BLaER1 (cell line): Measurements from ENCODE around the gene ZP1.

ENCODE experiments used
- H3K27ac ChIP-seq: shearing (Covaris generic); formaldehyde crosslinking; 2 replicates; pipeline ENCODE4 v1.8.1; 2022
- H3K27me3 ChIP-seq: shearing (Covaris generic); formaldehyde crosslinking; 2 replicates; pipeline ENCODE4 v1.8.1; 2022
- H3K36me3 ChIP-seq: shearing (Covaris generic); formaldehyde crosslinking; 2 replicates; pipeline ENCODE4 v1.8.1; 2022
- H3K4me1 ChIP-seq: shearing (Covaris generic); formaldehyde crosslinking; 2 replicates; pipeline ENCODE4 v1.8.1; 2022
- H3K4me2 ChIP-seq: shearing (Covaris generic); formaldehyde crosslinking; 2 replicates; pipeline ENCODE4 v1.8.1; 2022
- H3K4me3 ChIP-seq: shearing (Covaris generic); formaldehyde crosslinking; 2 replicates; pipeline ENCODE4 v1.8.1; 2022
- H3K9ac ChIP-seq: shearing (Covaris generic); formaldehyde crosslinking; 2 replicates; pipeline ENCODE4 v1.8.1; 2022
- H3K9me3 ChIP-seq: shearing (Covaris generic); formaldehyde crosslinking; 2 replicates; pipeline ENCODE4 v1.8.1; 2022
- H4K20me1 ChIP-seq: shearing (Covaris generic); formaldehyde crosslinking; 2 replicates; pipeline ENCODE4 v1.8.1; 2022
- Cebpa-rat ChIP-seq: shearing (Covaris generic); IDR thresholded peaks from 2 replicates; pipeline ENCODE4 v1.8.1; 2022

The ZP1 gene

DNA sequence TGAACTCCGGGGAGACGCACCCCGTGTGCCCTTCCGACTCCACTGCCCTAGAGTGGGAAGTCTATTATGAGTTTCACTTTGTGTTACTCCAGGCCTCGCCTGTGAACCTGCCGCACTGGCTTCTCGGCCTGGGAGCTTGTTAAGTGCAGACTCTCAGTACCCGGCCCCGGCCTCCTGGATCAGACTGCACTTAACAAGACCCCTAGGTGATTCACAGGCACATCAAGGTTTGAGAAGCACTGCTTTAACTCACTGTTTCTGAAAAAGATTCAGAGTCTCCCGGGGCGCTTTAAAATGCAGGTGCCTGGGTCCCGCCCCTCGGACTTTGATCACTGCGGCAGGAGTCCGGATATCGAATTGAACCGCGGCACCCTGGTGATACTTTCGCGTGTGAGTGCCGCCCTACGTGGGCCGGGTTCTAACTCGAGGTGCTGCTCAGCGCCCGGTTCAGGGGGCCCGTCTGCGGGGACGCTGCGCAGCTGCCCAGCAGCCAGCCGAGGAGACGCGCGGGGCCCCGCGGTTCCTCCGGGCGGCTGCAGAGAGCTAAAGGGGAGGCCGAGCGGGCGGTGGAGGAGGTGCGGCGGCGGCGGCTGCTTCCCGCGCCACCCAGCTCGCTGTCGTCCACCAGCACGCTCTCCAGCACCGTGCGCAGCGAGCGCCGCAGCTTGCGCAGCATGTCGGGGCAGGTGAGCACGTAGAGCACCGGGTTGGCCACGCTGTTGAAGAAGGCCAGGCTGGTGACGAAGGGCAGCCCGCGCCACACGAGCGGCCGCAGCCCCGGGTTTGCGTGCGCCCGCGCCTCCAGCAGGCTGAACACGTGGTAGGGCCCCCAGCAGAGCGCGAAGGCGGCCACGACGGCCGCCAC is 15.0 kb upstream of the ZP1 start:
- no peak overlapping the region for H3K4me2 ChIP-seq
- peaks cover 69% of the 10 kb centered on the region for H3K4me1 ChIP-seq
- TF ChIP-seq Cebpa-rat = no peak
- no peak overlapping the region for H3K27ac ChIP-seq
- H3K9me3 ChIP-seq = peaks cover 10% of the 10 kb centered on the region; the same call in 1 of the 2 replicates
- no peak overlapping the region for H3K4me3 ChIP-seq
- H3K27me3 ChIP-seq = no peaks in the 10 kb centered on the region
- H3K9ac ChIP-seq = no peak overlapping the region
- H4K20me1 ChIP-seq = peaks cover 24% of the 10 kb centered on the region
- peaks cover 57% of the 10 kb centered on the region for H3K36me3 ChIP-seq

- no peak overlapping the region for H3K4me3 ChIP-seq
- H4K20me1 ChIP-seq = peaks cover 14% of the 10 kb centered on the region
- H3K4me2 ChIP-seq = peak overlapping the region; percentile 92
- H3K27me3 ChIP-seq = no peaks in the 10 kb centered on the region
- peak overlapping the region; percentile 83 for H3K27ac ChIP-seq
- peaks cover 69% of the 10 kb centered on the region for H3K4me1 ChIP-seq
- H3K9me3 ChIP-seq = peaks cover 10% of the 10 kb centered on the region; the same call in 1 of the 2 replicates
- peaks cover 53% of the 10 kb centered on the region for H3K36me3 ChIP-seq
- no peak for TF ChIP-seq Cebpa-rat
- no peak overlapping the region for H3K9ac ChIP-seq
Observed at GRCh38 chr11:60852982-60853950, 14.1 kb upstream of the ZP1 start.

DNA sequence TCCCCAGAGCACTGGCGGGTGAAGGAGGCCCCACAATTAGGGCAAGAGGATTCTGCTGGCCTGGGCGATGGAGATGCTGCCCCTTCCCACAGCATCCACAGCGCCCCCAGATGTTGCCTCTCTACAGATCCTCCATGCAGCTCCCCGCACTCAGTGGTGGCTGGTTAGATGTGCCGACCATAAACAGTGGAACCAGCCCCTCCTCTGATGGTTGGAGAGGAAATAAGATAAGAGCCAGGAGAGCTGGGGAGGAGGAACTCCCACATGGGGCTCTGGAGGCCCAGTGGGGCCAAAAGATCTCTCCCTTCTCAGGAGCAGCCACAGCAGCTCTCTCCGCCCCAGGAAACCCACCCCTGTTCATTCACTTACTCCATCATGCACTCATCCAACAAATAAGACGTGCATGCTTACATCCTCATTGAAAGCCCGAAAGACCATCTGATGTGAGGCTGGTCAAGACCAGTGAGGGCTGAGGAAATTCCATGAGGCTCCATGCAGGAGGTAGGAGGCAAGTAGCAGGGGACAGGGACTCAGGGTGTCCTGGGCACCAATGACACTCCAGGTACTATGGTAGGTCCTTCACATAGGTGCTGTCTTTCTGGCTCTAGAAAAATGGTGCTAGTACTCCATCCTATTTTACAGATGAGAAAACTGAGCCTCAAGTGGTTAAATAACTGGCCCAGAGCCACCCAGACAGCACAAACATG is 13.0 kb upstream of the ZP1 start:
- H3K9me3 ChIP-seq = peaks cover 10% of the 10 kb centered on the region; the same call in 1 of the 2 replicates
- peaks cover 69% of the 10 kb centered on the region for H3K4me1 ChIP-seq
- no peaks in the 10 kb centered on the region for H3K27me3 ChIP-seq
- peaks cover 4% of the 10 kb centered on the region; the same call in 1 of the 2 replicates for H4K20me1 ChIP-seq
- 0 out of 2 replicates have a peak overlapping the region, but pooled peaks have one; percentile 66 for H3K9ac ChIP-seq
- peak overlapping the region; percentile 83 for H3K27ac ChIP-seq
- H3K36me3 ChIP-seq = peaks cover 43% of the 10 kb centered on the region
- TF ChIP-seq Cebpa-rat = no peak
- 0 out of 2 replicates have a peak overlapping the region, but pooled peaks have one; percentile 9 for H3K4me3 ChIP-seq
- H3K4me2 ChIP-seq = peak overlapping the region; percentile 92

GRCh38 chr11:60854847-60855725 is 12.3 kb upstream of the ZP1 start:
- Histone ChIP-seq H3K9ac (peak overlapping the region; percentile 66), H3K27ac (peak overlapping the region; percentile 83), H3K4me2 (peak overlapping the region; percentile 92), H3K27me3 (no peaks in the 10 kb centered on the region), H3K4me3 (0 out of 2 replicates have a peak overlapping the region, but pooled peaks have one; percentile 25), H4K20me1 (no peaks in the 10 kb centered on the region), H3K4me1 (peaks cover 73% of the 10 kb centered on the region), H3K36me3 (peaks cover 35% of the 10 kb centered on the region), H3K9me3 (peaks cover 10% of the 10 kb centered on the region; the same call in 1 of the 2 replicates)
- TF ChIP-seq Cebpa-rat = no peak

DNA sequence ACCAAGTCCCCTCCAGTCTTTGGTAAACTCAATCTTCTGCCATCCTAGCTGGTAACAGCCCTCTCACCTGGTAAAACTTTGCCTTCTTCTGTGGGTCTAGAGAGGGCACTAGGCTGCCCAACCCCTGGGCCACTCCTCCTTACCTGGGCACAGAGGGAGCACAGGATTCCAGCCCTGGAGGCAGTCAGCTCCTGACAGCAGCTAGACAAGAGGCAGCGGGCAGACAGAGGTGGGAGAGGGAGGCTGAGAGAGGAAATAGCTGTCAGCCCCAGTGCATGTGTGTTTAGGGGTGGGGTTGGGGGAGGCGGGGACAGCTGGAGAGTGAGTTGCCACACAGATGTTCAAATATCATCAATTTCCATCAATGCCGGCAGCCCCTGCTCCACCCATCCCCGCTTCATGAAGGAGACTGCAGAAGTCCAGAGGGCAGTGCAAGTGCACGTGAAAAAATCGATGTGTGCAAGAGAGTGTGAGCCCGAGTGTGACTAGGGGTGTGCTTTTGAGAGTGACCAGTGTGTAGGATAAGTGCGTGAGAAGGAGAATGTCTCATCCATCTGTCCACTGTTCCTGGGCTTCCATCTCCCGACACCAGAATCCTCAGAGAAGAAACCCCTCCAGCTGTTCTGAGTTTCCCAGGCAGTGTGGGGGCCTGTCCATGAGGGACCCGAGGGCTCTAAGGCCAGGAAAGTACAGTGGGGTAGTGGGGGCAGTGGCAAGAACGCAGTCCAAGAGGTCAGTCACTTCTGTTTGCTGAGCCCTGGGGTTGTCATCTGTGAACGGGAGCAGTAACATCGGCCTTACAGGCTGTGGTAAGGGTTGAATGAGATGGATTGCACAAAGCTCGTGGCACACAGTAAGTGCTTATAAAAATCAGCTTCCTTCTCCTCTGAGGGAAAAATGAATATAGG is 11.4 kb upstream of the ZP1 start, which contains the start of gene PTGDR2:
PTGDR2 (minus strand) TSS at position 225 of the 908 bp plus-strand sequence. CDS start 2,228 bp downstream, outside the sequence.
- H4K20me1 ChIP-seq = no peaks in the 10 kb centered on the region
- H3K4me3 ChIP-seq = 0 out of 2 replicates have a peak within 1 kb of the TSS, but pooled peaks have one; percentile 25
- peak within 1 kb of the TSS; percentile 92 for H3K4me2 ChIP-seq
- H3K9me3 ChIP-seq = peaks cover 10% of the 10 kb centered on the region; the same call in 1 of the 2 replicates
- no peak for TF ChIP-seq Cebpa-rat
- no peaks in the 10 kb centered on the region for H3K27me3 ChIP-seq
- H3K4me1 ChIP-seq = peaks cover 81% of the 10 kb centered on the region
- peak within 1 kb of the TSS; percentile 66 for H3K9ac ChIP-seq
- H3K36me3 ChIP-seq = peaks cover 26% of the 10 kb centered on the region
- peak within 1 kb of the TSS; percentile 83 for H3K27ac ChIP-seq

- Histone ChIP-seq H3K9me3 (peaks cover 5% of the 10 kb centered on the region; the same call in 1 of the 2 replicates), H3K4me3 (no peak overlapping the region), H3K27ac (peak overlapping the region; percentile 83), H3K36me3 (peaks cover 10% of the 10 kb centered on the region), H4K20me1 (no peaks in the 10 kb centered on the region), H3K9ac (peak overlapping the region; percentile 29; the same call in 1 of the 2 replicates), H3K4me1 (peaks cover 96% of the 10 kb centered on the region), H3K27me3 (no peaks in the 10 kb centered on the region), H3K4me2 (peak overlapping the region; percentile 92)
- no peak for TF ChIP-seq Cebpa-rat
Observed at GRCh38 chr11:60857378-60858232, 9.7 kb upstream of the ZP1 start.

DNA sequence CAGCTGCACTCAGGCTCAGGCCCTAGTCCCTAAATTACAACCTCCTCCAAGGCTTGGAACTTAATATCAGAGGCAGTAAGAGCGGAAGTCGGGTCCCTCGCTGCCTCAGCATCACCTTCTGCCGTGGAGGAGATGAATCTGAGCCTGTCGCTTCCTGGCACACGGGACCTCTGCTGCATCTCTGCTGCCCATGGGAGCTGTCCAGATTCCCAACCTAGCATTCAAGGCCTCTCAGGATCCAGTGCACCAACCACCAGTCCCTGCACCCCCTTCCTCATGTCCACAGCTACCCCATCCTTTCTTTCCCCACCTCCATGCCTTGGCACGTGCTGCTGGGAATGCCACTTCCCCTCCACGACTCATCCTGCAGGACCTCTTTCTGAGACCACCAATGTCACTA is 9.1 kb upstream of the ZP1 start:
- Histone ChIP-seq H3K4me1 (peaks cover 98% of the 10 kb centered on the region), H4K20me1 (no peaks in the 10 kb centered on the region), H3K4me3 (no peak overlapping the region; the same call in 1 of the 2 replicates), H3K27me3 (no peaks in the 10 kb centered on the region), H3K27ac (peak overlapping the region; percentile 83), H3K36me3 (peaks cover 3% of the 10 kb centered on the region), H3K4me2 (peak overlapping the region; percentile 92), H3K9ac (peak overlapping the region; percentile 29; the same call in 1 of the 2 replicates), H3K9me3 (no peaks in the 10 kb centered on the region)
- TF ChIP-seq Cebpa-rat = no peak
